Measurements from ENCODE around the gene CYP24A1. TPM values are rescaled to one million over a fixed set of nuclear protein-coding genes. Genes with fewer than 3 reads are reported as not detected.

Gene CYP24A1
- polyA plus RNA-seq, 4 donors: 0.03 to 0.07 TPM; not detected in 2

DNA sequence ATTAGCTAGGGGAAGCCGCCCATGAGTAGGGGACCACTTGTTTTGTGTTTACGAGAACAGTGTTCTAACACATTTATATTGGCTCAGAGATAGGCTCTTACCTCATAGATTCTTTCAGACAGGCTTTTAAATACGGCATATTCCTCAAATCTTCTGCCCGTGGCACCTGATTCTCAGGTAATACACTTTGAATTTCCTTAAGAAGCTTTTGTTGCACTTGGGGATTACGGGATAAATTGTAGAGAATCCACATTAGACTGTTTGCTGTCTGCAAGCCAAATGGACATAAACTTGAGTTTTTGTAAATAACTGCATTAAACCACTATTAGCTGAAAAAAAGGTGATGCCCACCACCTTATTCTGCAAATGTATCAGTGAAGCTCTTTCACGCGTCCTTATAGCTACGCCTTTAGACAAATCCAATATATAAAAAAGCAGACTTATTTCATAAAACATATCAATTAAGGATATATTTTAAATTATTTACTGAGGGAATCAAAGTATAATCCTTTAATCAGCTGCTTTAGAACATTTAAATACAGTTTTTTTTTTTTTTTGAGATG, 14.8 kb downstream of the CYP24A1 start:
- no peaks in the 10 kb centered on the region for H3K4me1 ChIP-seq (ENCODE audit: control insufficient read depth in 3 of 3, insufficient read depth in 2 of 3, low read depth in 1 of 3, low read length in 2 of 3)
- no peak overlapping the region for H3K27ac ChIP-seq (ENCODE audit: low read depth in 1 of 3, low read length in 2 of 3)
- no peaks in the 10 kb centered on the region for H3K36me3 ChIP-seq (ENCODE audit: control insufficient read depth in 3 of 3, insufficient read depth in 2 of 3, low read depth in 1 of 3, low read length in 3 of 3)
- no peaks in the 10 kb centered on the region for H3K27me3 ChIP-seq (ENCODE audit: control insufficient read depth in 3 of 3, insufficient read depth in 3 of 3, low read length in 3 of 3)
- WGBS, 3 donors: 82 to 85% (median 82%) methylated on average over 8 of the region's 8 CpGs
- DNase-seq (no peak), FAIRE-seq (no peak)
- H3K9me3 ChIP-seq (ENCODE audit: control insufficient read depth in 2 of 2, insufficient read depth in 1 of 2, low read depth in 1 of 2, low read length in 1 of 2): no peaks in the 10 kb centered on the region
- H3K4me3 ChIP-seq (ENCODE audit: low read depth in 1 of 3, low read length in 3 of 3): no peak overlapping the region

DNA sequence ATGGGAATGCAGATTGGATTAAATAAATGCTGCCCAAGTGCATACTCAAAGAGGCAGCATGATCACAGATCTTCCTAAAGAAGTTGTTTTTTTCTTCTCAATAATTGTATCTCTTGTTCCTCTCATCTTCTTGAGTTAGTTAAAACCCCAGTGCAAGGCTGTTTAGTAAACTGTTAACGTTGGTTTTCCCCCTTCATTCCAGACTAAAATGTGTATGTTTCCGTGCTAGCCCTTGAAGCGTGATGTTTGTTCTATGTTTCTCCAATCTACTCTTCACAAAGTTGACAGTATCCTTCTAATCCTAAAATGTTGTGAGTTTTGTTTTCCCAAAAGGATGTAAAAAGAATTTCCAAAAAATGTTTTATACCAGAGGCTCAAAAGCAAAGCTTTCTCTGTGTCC, 15.6 kb downstream of the CYP24A1 start:
- no peaks in the 10 kb centered on the region for H3K36me3 ChIP-seq (ENCODE audit: control insufficient read depth in 3 of 3, insufficient read depth in 2 of 3, low read depth in 1 of 3, low read length in 3 of 3)
- H3K27me3 ChIP-seq (ENCODE audit: control insufficient read depth in 3 of 3, insufficient read depth in 3 of 3, low read length in 3 of 3): no peaks in the 10 kb centered on the region
- WGBS, 3 donors: 75 to 82% (median 77%) methylated on average over 3 of the region's 3 CpGs
- no peak for DNase-seq
- FAIRE-seq: no peak
- H3K4me1 ChIP-seq (ENCODE audit: control insufficient read depth in 3 of 3, insufficient read depth in 2 of 3, low read depth in 1 of 3, low read length in 2 of 3): no peaks in the 10 kb centered on the region
- H3K27ac ChIP-seq (ENCODE audit: low read depth in 1 of 3, low read length in 2 of 3): no peak overlapping the region
- H3K4me3 ChIP-seq (ENCODE audit: low read depth in 1 of 3, low read length in 3 of 3): no peak overlapping the region
- H3K9me3 ChIP-seq (ENCODE audit: control insufficient read depth in 2 of 2, insufficient read depth in 1 of 2, low read depth in 1 of 2, low read length in 1 of 2): no peaks in the 10 kb centered on the region

DNA sequence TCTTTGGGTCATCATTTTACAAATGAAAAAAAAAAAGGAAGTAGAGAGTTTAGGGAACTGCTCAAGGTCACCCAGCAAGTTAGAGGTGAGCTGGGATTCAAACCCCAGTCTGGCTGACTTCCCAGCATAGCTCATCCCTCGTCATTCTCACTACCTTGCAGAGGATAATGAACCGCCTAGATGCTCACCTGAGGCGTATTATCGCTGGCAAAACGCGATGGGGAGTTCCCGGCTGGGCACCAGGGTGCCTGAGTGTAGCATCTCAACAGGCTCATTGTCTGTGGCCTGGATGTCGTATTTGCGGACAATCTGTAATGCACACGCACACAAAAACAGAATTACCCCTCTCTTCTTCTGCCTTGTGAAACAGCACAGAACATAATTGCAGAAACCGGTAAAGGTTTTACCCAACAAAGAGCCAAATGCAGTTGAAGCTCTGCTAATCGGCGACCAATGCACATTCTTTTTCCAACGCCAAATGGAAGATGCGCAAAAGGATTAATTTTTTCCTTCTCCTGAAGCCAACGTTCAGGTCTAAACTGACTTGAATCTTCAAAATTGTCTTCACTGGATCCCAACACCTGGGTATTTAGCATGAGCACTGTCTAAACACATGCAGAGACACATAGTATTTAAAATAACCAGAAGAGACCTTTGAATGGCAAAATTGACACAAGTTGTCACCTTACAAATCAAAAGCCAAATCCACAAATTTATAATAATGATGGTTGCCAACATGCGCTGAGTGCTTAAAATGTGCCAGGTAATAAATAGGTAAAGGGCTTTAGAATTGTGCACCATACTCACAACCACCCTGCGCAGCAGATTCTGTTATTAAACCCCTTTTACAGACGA, 16.6 kb downstream of the CYP24A1 start:
- 80 to 82% (median 81%) methylated on average over 19 of the region's 19 CpGs for WGBS, 3 donors
- H3K27ac ChIP-seq (ENCODE audit: low read depth in 1 of 3, low read length in 2 of 3): no peak overlapping the region
- H3K4me3 ChIP-seq (ENCODE audit: low read depth in 1 of 3, low read length in 3 of 3): no peak overlapping the region
- H3K9me3 ChIP-seq (ENCODE audit: control insufficient read depth in 2 of 2, insufficient read depth in 1 of 2, low read depth in 1 of 2, low read length in 1 of 2): no peaks in the 10 kb centered on the region
- no peaks in the 10 kb centered on the region for H3K27me3 ChIP-seq (ENCODE audit: control insufficient read depth in 3 of 3, insufficient read depth in 3 of 3, low read length in 3 of 3)
- no peak for DNase-seq
- H3K4me1 ChIP-seq (ENCODE audit: control insufficient read depth in 3 of 3, insufficient read depth in 2 of 3, low read depth in 1 of 3, low read length in 2 of 3): no peaks in the 10 kb centered on the region
- no peak for FAIRE-seq
- H3K36me3 ChIP-seq (ENCODE audit: control insufficient read depth in 3 of 3, insufficient read depth in 2 of 3, low read depth in 1 of 3, low read length in 3 of 3): no peaks in the 10 kb centered on the region

DNA sequence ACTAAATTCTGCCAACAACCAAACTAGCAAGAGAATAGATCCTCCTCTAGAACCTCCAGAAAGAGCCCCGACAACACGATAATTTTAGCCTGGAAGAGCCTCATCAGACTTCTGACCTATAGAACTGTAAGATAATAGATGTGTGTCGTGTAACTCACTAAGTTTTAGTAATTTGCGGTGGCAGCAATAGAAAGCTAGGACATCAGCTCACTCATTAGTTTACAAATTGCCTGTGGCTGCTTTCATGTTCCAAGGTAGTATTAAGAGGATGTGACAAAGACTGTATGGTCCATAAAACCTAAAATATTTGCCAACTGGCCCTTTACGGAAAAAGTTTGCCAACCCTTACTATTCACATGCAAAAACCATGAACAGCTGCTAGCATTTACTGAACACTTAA, 17.3 kb downstream of the CYP24A1 start:
- H3K36me3 ChIP-seq (ENCODE audit: control insufficient read depth in 3 of 3, insufficient read depth in 2 of 3, low read depth in 1 of 3, low read length in 3 of 3): no peaks in the 10 kb centered on the region
- no peaks in the 10 kb centered on the region for H3K4me1 ChIP-seq (ENCODE audit: control insufficient read depth in 3 of 3, insufficient read depth in 2 of 3, low read depth in 1 of 3, low read length in 2 of 3)
- WGBS, 3 donors: 86 to 88% (median 88%) methylated on average over 5 of the region's 5 CpGs
- no peaks in the 10 kb centered on the region for H3K9me3 ChIP-seq (ENCODE audit: control insufficient read depth in 2 of 2, insufficient read depth in 1 of 2, low read depth in 1 of 2, low read length in 1 of 2)
- no peak overlapping the region for H3K4me3 ChIP-seq (ENCODE audit: low read depth in 1 of 3, low read length in 3 of 3)
- DNase-seq: no peak
- H3K27me3 ChIP-seq (ENCODE audit: control insufficient read depth in 3 of 3, insufficient read depth in 3 of 3, low read length in 3 of 3): no peaks in the 10 kb centered on the region
- FAIRE-seq: no peak
- no peak overlapping the region for H3K27ac ChIP-seq (ENCODE audit: low read depth in 1 of 3, low read length in 2 of 3)

DNA sequence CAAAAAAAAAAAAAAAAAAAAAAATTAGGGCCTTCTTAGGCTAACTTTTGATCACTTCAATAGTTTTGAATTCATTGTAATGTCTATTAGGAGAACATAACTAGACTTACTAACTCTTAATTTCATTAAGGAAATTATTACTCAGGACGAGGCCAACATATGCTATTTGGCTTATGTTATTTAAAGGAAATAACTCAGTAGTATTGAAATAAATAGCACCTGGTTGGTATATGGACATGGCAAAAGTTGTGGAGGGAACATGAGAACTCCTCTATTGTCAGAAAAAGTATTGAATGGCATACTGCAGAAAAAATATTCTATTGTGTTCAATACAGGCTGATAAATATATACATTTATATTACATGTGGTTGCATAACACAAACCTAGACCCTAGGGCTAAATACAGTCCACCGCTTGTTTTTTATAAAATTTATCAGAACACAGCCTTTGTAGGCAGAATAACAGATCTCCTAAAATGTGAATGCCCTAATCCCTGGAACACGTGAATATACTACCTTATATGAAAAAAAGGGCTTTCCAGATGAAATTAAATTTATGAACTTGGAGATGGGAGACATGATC, 18.0 kb downstream of the CYP24A1 start:
- no peak overlapping the region for H3K27ac ChIP-seq (ENCODE audit: low read depth in 1 of 3, low read length in 2 of 3)
- no peak overlapping the region for H3K4me3 ChIP-seq (ENCODE audit: low read depth in 1 of 3, low read length in 3 of 3)
- no peaks in the 10 kb centered on the region for H3K9me3 ChIP-seq (ENCODE audit: control insufficient read depth in 2 of 2, insufficient read depth in 1 of 2, low read depth in 1 of 2, low read length in 1 of 2)
- FAIRE-seq (no peak), DNase-seq (no peak)
- H3K27me3 ChIP-seq (ENCODE audit: control insufficient read depth in 3 of 3, insufficient read depth in 3 of 3, low read length in 3 of 3): no peaks in the 10 kb centered on the region
- H3K36me3 ChIP-seq (ENCODE audit: control insufficient read depth in 3 of 3, insufficient read depth in 2 of 3, low read depth in 1 of 3, low read length in 3 of 3): no peaks in the 10 kb centered on the region
- no peaks in the 10 kb centered on the region for H3K4me1 ChIP-seq (ENCODE audit: control insufficient read depth in 3 of 3, insufficient read depth in 2 of 3, low read depth in 1 of 3, low read length in 2 of 3)
- WGBS, 3 donors: 83 to 90% (median 85%) methylated on average over 3 of the region's 3 CpGs

DNA sequence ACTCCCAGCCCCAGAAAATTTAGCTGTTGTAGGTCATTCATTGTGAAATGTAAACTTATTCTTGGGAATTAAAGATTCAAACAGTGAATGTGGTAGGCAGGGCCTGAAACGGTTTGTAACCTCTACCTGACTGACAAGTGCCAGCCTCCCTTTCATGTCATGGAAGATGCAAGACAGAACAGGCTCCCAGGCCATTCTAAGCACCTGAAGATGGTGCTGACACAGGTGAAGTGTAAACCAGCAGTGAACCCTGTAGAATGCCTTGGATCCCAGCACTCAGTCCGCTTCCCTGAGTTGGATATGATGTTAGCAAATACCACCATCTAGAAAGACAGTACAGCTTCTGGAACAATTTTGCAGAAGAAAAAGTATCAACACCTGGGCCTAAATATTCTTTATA, 19.3 kb downstream of the CYP24A1 start:
- Histone ChIP-seq H3K4me1 (ENCODE audit: control insufficient read depth in 3 of 3, insufficient read depth in 2 of 3, low read depth in 1 of 3, low read length in 2 of 3) (peaks cover 0 to 2% (median 0%) of the 10 kb centered on the region in 3 donors), H3K4me3 (ENCODE audit: low read depth in 1 of 3, low read length in 3 of 3) (no peak overlapping the region), H3K27ac (ENCODE audit: low read depth in 1 of 3, low read length in 2 of 3) (no peak overlapping the region), H3K9me3 (ENCODE audit: control insufficient read depth in 2 of 2, insufficient read depth in 1 of 2, low read depth in 1 of 2, low read length in 1 of 2) (no peaks in the 10 kb centered on the region), H3K27me3 (ENCODE audit: control insufficient read depth in 3 of 3, insufficient read depth in 3 of 3, low read length in 3 of 3) (no peaks in the 10 kb centered on the region), H3K36me3 (ENCODE audit: control insufficient read depth in 3 of 3, insufficient read depth in 2 of 3, low read depth in 1 of 3, low read length in 3 of 3) (no peaks in the 10 kb centered on the region)
- DNase-seq (no peak), FAIRE-seq (no peak)
- 63 to 76% (median 66%) methylated on average over 2 of the region's 2 CpGs for WGBS, 3 donors

DNA sequence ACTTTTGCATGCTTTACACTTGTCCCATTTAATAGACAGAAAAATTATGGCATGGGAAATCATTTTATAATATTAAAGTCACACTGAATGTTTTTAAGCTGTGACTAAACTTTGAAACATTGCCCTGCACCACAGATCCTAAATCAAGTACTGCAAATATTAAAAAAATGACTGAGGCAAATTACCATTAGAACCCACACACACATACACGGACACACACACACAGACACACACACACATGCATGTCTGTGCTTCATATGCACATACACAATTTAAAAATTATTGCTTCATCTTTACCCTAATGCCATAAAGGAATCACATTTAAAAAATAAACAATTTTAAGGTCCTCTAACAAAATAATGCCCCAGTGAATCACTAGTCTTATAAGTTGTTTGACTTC, 19.9 kb downstream of the CYP24A1 start:
- DNase-seq (no peak), FAIRE-seq (no peak)
- Histone ChIP-seq H3K4me1 (ENCODE audit: control insufficient read depth in 3 of 3, insufficient read depth in 2 of 3, low read depth in 1 of 3, low read length in 2 of 3) (peaks cover 0 to 5% (median 0%) of the 10 kb centered on the region in 3 donors), H3K9me3 (ENCODE audit: control insufficient read depth in 2 of 2, insufficient read depth in 1 of 2, low read depth in 1 of 2, low read length in 1 of 2) (no peaks in the 10 kb centered on the region), H3K27ac (ENCODE audit: low read depth in 1 of 3, low read length in 2 of 3) (no peak overlapping the region), H3K36me3 (ENCODE audit: control insufficient read depth in 3 of 3, insufficient read depth in 2 of 3, low read depth in 1 of 3, low read length in 3 of 3) (no peaks in the 10 kb centered on the region), H3K4me3 (ENCODE audit: low read depth in 1 of 3, low read length in 3 of 3) (no peak overlapping the region), H3K27me3 (ENCODE audit: control insufficient read depth in 3 of 3, insufficient read depth in 3 of 3, low read length in 3 of 3) (no peaks in the 10 kb centered on the region)
- WGBS, 3 donors: 69 to 93% (median 73%) methylated on average over 1 of the region's 1 CpG

DNA sequence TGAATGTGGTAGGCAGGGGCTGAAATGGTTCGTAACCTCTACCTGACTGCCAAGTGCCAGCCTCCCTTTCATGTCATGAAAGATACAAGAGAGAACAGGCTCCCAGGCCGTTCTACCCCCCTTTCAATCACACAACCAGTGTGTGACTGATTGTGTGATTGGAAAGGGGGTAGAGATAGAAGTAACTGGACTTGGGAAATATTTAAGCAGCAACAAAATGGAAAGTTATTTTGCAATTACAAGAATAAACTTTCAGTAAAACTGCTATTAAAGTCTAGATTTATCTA, 20.8 kb downstream of the CYP24A1 start:
- 79 to 92% (median 81%) methylated on average over 2 of the region's 2 CpGs for WGBS, 3 donors
- no peaks in the 10 kb centered on the region for H3K27me3 ChIP-seq (ENCODE audit: control insufficient read depth in 3 of 3, insufficient read depth in 3 of 3, low read length in 3 of 3)
- no peak for FAIRE-seq

More for the DNA sequence above, 20.8 kb downstream of the CYP24A1 start:
- H3K27ac ChIP-seq (ENCODE audit: low read depth in 1 of 3, low read length in 2 of 3): no peak overlapping the region
- peaks cover 0 to 5% (median 2%) of the 10 kb centered on the region in 3 donors for H3K4me1 ChIP-seq (ENCODE audit: control insufficient read depth in 3 of 3, insufficient read depth in 2 of 3, low read depth in 1 of 3, low read length in 2 of 3)
- no peaks in the 10 kb centered on the region for H3K36me3 ChIP-seq (ENCODE audit: control insufficient read depth in 3 of 3, insufficient read depth in 2 of 3, low read depth in 1 of 3, low read length in 3 of 3)
- no peak for DNase-seq
- H3K9me3 ChIP-seq (ENCODE audit: control insufficient read depth in 2 of 2, insufficient read depth in 1 of 2, low read depth in 1 of 2, low read length in 1 of 2): no peaks in the 10 kb centered on the region
- no peak overlapping the region for H3K4me3 ChIP-seq (ENCODE audit: low read depth in 1 of 3, low read length in 3 of 3)
